GM19351 (cell line): ENCODE results near the gene MRTO4.
"Not testable (repeated sequence)": the region's sequence is repeated elsewhere in the genome, so short reads cannot be mapped to it uniquely, and the experiment has no call there.

Experiments used
- ATAC-seq: cut with Tn5 transposase; IDR thresholded peaks from one replicate; pipeline ENCODE4 v1.9.1; 2021; ENCODE audit warnings: mild to moderate bottlenecking, moderate library complexity; ENCODE audit not compliant: unreplicated experiment

The MRTO4 gene

DNA sequence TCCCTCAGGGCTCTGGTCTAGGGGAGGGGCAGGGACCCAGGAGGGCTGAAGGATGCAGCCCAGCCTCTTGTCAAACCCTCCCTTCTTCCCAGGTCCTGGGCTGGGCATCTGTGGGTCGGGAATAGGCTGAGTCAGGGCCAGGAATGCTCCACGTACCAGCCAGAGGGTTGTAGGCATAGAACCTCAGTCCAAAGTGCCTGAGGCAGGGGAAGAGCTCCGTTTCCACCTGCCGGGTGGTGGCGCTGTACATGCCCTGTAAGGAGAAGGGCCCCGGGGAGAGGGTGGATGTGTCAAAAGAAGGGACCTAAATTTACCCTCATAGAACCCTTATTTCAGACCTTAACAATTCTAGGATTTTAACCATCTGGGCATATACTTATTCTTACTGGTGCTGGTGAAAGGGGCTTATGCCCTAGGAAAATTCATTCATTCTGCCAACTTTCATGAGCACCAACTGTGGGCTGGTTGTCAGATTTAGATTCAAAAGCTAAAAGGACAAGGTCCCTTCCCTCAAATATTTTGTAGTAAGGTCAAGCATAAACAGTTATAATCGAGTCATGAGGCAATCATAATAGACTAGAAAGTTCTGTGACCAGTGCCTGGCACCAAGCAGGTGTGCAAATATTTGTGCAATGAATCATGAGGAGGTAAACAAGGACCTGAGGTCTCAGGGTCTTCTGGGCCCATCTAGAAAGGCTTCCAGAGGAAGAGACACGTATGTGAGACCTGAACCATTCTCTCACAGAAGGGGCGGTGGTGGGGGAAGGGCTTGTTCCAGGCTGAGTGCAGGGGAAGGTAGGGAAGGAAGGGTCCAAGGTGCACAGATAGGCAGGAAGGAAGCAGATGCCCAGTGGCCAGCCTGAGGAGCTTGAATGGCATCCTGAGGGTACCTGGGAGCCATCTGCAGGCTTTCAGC lies 18.1 kb downstream of the MRTO4 start:
- not testable (repeated sequence) for ATAC-seq

DNA sequence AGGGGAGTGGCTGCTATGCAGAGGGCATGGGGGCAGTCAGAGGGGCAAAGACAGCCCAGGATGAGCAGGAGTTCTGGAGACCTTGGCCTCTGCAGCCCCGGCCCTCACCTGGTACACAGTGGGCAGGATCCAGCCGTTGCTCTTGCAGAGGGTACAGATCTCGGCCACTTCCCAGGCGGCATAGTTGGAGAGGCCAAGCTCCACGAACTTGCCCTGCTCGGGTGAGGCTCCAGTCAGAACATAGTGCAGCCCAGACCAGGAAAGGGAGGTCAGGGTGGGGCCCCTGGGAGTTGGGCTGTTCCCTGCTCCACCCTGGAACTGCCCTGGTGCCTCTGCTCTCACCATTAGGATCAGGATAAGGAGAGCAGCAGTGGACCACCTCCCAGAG lies 18.7 kb downstream of the MRTO4 start:
- ATAC-seq, result not testable (repeated sequence)

DNA sequence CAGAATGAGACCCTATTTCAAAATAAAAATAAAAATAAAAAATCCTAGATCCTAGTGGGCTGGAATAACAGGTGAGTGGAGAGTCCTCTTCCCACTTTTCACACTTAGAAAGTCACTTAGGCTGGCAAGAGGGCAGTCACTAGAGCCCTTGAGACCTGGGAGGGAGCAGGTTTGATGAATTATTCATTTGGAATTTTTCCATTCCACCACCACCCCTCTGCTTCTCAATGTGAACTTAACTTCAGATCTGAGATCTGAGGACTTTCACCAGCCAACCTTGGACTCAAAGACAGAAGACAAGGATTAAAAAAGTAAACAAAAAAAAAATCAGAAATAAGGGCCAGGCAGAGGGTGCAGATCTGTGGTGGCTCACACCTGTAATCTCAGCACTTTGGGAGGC lies 20.5 kb downstream of the MRTO4 start:
- ATAC-seq, result no peak

DNA sequence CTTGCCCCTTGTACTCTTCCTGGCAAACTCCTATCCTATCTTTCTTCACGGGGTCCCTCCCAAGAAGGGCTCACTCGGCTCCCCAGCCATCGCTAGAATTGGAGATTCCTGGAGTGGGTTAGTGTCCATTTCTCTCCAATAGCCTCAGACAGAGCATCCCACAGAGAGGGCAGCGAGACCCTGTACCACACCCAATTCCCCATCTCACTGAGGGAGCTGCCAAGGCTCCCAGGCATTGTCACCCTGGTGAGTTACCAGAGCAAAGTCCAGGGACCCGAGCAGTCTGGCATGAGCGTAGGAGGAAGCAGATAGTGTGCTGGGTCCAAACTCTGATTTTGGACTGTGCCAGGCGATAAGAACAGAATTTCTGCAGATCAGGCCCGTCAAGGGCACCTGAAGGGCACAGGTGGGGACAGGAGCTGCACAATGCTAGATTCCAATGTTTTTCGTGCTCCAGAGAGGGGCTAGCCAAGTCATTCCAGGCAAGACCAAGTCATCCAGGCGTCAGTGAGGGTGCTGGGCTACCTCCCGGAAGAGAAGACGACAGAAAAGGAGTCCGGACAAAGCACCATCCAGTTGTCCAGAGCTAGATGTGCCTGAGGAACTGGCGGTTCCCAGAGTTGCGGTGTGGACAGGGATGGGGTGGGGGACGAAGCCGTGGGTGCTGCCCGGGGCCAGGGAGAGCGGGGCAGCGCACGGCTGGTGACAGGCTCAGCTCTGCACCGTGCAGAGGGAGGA lies 21.7 kb downstream of the MRTO4 start:
- ATAC-seq, result no peak

DNA sequence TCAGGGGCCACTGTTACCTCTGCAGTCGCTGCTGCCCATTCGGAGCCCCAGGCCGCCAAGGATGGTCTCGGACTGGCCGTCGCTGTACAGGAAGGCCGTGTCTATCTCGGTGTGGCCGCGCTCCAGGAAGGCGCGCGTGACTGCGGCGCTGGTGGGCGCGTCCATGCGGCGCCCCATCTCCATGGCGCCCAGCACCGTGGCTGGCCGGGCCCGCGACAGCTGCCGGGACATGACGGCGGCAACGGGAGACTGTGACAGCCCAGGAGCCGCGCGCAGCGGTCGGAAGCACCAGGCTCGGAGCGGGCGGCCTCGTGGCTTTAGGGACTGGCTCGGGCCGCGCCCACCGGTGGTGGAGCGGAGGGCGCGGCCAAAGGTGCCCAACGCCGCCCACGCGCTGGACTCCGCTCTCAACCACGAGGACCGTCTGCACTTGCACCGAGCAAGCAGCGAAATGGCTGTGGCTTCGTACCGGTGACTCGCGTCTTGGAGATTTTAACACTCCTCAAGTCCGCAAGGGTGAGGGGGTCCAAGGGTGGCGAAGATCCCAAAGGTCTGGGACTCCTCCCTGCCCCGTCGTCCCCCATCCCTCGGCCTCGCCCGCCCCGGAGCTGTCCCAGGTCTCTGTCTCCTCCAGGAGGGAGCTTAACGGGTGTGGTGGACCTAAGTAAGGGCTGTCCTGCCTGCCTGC lies 22.4 kb downstream of the MRTO4 start:
- not testable (repeated sequence) for ATAC-seq

DNA sequence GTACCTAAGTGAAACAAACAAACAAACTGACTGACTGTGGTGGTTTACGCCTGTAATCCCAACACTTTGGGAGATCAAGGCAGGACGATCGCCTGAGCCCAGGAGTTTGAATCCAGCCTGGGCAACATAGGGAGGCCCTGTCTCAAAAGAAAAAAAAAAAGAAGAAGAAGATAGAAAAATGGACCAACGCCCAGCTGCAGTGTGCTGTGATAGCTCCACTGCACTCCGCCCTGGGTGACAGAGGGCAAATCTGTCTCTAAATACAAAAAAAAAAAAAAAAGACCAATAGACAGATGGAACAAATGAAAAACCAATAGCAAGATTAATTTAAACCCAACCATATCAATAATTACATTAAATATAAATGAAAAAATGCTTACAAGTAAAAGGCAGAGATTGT lies 23.0 kb downstream of the MRTO4 start:
- no peak for ATAC-seq

DNA sequence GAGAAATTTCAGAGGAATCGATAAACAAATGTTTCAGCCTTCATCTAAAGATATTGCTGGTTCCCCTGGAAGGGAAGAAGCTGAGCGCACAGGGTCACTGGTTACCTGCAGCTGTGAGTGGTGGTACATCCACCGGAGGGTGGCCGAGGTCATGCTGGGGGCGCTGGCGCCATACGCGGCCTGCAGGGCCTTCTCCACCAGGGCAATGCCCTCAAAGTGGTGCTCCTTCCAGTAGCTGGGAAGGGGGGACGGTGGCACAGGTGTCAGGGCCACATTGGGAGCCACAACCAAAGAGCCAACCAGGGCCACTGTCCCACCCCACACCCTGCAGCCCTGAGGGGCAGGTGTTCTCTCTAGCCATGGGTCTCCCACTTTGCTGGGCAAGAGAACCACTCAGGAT lies 32.3 kb downstream of the MRTO4 start:
- ATAC-seq, result no peak

DNA sequence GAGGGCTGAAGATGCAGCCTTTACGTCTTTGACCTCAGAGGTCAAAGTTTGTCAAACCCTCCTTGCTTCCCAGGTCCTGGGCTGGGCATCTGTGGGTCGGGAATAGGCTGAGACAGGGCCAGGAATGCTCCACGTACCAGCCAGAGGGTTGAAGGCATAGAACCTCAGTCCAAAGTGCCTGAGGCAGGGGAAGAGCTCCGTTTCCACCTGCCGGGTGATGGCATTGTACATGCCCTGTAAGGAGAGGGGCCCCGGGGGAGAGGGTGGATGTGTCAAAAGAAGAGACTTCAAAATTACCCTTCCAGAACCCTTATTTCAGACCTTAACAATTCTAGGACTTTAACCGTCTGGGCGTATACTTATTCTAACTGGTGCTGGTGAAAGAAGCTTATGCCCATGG lies 33.3 kb downstream of the MRTO4 start:
- no peak for ATAC-seq

DNA sequence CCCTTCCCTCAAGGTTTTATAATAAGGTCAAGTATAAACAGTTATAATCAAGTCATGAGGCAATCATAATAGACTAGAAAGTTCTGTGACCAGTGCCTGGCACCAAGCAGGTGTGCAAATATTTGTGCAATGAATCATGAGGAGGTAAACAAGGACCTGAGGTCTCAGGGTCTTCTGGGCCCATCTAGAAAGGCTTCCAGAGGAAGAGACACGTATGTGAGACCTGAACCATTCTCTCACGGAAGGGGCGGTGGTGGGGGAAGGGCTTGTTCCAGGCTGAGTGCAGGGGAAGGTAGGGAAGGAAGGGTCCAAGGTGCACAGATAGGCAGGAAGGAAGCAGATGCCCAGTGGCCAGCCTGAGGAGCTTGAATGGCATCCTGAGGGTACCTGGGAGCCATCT lies 33.8 kb downstream of the MRTO4 start:
- not testable (repeated sequence) for ATAC-seq

DNA sequence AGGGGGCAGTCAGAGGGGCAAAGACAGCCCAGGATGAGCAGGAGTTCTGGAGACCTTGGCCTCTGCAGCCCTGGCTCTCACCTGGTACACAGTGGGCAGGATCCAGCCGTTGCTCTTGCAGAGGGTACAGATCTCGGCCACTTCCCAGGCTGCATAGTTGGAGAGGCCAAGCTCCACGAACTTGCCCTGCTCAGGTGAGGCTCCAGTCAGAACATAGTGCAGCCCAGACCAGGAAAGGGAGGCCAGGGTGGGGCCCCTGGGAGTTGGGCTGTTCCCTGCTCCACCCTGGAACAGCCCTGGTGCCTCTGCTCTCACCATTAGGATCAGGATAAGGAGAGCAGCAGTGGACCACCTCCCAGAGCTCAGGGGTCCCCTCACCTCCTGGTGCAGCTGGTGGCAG lies 34.2 kb downstream of the MRTO4 start:
- ATAC-seq, result not testable (repeated sequence)

DNA sequence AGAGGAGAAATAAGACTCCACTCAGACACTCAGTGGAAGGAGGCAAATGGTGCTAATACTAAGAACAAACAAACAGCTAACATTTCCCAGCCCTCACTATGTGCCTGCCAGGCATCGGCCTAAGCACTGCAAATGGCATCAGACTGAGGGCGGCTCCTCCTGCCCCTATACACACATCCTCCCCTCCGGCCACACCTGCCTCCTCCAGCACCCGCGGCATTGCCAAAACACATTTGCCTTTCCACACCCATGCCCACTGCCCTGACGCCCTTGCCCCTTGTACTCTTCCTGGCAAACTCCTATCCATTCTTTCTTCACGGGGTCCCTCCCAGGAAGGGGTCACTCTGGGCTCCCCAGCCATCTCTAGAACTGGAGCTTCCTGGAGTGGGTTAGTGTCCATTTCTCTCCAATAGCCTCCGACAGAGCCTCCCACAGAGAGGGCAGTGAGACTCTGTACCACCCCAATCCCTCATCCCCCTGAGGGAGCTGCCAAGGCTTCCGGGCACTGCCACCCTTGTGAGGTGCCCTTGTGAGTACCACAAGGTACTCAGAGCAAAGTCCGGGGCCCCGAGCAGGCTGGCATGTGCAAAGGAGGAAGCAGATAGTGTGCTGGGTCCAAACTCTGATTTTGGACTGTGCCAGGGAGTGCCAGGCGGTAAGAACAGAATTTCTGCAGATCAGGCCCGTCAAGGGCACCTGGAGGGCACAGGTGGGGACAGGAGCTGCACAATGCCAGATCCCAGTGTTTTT lies 36.0 kb downstream of the MRTO4 start:
- no peak for ATAC-seq

DNA sequence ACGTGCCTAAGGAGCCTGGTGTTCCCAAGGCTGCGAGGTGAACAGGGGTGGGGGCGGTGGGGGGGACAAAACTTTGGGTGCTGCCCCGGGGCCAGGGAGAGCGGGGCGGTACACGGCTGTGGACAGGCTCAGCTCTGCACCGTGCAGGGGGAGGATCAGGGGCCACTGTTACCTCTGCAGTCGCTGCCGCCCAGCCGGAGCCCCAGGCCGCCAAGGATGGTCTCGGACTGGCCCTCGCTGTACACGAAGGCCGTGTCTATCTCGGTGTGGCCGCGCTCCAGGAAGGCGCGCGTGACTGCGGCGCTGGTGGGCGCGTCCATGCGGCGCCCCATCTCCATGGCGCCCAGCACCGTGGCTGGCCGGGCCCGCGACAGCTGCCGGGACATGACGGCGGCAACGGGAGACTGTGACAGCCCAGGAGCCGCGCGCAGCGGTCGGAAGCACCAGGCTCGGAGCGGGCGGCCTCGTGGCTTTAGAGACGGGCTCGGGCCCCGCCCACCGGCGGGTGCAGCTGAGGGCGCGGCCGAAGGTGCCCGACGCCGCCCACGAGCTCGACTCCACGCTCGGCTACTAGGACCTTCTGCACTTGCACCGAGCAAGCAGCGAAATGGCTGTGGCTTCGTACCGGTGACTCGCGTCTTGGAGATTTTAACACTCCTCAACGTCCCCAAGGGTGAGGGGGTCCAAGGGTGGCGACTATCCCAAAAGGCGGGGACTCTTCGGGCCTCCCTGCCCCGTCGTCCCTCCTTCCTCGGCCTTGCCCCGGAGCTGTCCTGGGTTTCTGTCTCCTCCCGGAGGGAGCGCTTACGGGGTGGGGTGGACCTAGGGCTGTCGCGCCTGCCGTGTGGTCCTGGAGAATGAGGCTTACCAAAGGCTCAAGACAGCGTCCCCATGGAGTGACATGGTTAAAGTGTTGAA lies 37.0 kb downstream of the MRTO4 start, which contains the start of gene AKR7A3:
Gene AKR7A3, minus strand, starts transcription at position 447 of the 918 bp plus-strand sequence. Its CDS starts 61 bp downstream, at position 386.
- not testable (repeated sequence) for ATAC-seq

DNA sequence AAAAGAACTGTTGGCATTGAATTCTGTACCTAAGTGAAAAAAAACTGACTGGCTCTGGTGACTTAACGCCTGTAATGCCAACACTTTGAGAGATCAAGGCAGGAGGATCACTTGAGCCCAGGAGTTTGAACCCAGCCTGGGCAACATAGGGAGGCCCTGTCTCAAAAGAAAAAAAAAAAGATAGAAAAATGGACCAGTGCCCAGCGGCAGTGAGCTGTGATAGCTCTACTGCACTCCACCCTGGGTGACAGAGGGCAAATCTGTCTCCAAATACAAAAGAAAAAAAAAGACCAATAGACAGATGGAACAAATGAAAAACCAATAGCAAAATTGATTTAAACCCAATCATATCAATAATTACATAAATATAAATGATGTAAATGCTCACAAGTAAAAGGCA lies 37.6 kb downstream of the MRTO4 start:
- ATAC-seq, result no peak

DNA sequence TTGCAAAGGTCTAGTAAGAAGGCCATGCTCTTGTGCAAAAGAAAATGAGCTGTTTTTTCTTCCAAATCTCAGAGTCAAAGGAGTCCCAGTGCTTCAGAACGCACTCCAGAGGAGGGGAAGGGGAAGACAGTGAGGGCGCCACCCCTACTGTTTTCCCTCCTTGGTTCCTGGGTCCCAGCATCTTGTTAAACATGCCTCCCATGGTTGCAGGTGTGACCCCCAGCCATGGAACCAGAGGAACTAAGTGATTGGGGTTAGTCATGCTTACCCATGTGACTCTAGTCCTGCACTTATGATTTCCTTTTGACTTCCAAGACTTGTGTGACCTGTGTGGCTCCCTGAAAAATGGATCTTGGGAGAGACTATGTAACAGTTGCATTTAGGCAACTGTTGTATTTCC lies 43.0 kb downstream of the MRTO4 start:
- ATAC-seq, result no peak

DNA sequence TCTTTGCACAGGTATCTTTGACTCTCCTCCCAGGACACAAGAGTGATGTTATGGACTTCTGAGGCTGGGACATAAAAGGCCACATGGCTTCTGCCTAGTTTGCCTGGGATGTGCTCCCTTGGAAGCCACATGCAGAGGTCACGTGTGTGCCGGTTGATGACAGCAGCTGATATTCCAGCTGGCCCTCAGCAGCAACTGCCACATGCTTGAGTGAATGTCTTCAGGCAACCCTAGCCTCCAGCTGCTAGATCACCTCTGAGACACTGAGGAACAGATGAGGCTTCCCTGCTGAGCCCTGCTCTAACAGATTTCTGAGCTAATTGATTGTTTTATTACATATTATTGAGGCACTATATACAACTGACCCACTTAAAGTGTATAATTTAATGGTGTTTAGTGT lies 48.6 kb downstream of the MRTO4 start:
- ATAC-seq, result no peak

DNA sequence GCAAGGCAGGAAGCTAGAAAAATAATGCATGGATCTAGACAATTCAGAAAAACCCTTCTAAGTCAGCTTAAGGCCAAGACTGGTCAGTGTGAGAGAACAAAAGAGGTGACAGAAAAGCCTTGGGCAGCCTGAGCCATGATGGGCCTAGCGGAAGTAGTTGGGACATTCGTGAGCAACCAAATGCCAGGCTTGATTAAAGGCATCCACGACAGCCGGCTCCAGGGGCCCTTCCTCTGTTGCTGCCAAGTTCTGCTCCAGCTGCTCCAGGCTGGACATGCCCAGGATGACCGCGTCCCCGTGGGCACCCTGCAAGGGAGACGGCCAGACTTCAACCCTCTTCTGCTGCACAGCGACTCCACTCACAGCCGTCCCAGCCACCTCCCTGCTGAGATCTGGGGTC lies 52.5 kb downstream of the MRTO4 start:
- not testable (repeated sequence) for ATAC-seq

DNA sequence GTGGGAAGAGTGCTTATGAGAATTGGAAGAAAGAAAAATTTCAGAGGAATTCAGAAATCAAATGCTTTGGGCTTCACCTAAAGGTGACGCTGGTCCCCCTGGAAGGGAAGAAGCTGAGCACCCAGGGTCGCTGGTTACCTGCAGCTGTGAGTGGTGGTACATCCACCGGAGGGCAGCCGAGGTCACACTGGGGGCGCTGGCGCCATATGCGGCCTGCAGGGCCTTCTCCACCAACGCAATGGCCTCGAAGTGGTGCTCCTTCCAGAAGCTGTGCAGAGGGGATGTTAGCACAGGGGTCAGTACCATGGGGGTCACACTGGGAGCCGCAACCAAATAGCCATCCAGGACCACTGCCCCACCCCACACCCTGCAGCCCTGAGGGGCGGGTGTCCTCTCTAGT lies 54.3 kb downstream of the MRTO4 start:
- ATAC-seq, result no peak

DNA sequence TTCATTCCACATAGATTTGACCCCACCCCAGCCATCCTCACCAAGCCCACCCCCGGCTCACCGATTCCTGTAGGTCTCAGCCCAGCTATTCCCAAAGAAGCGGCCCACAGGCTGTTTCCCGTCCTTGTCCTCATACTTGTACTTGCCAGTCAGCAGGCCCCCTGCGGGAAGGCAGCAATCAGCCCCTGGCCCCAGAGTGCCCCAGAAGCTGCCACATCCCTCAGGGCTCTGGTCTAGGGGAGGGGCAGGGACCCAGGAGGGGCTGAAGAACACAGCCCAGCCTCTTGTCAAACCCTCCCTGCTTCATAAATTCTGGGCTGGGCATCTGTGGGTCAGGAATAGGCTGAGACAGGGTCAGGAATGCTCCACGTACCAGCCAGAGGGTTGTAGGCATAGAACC lies 55.3 kb downstream of the MRTO4 start:
- ATAC-seq, result no peak

DNA sequence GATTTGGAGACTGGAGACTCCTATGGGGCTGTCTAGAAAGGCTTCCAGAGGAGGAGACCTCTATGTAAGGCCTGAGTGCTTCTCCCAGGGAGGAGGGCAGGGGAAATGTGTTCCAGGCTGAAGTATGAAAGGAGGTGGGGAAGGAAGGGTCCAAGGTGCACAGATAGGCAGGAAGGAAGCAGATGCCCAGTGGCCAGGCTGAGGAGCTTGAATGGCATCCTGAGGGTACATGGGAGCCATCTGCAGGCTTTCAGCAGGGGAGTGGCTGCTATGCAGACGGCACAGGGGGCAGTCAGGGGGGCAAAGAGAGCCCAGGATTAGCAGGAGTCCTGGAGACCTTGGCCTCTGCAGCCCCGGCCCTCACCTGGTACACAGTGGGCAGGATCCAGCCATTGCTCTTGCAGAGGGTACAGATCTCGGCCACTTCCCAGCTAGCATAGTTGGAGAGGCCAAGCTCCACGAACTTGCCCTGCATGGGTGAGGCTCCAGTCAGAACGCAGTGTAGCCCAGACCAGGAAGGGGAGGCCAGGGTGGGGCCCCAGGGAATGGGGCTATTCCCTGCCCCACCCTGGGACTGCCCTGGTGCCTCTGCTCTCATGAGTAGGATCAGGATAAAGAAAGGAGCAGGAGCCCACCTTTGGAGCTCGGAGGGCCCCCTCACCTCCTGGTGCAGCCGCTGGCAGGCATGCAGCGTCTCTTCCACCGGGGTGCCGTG lies 56.3 kb downstream of the MRTO4 start:
- ATAC-seq, result no peak
